OCI-LY3 (cell line): Measurements from ENCODE around the gene PELI2.

Source experiments
- CTCF ChIP-seq: fragments of 200-600, 300-600 bp; sonication (generic); IDR thresholded peaks from 2 replicates; pipeline ENCODE4 v1.5.1; 2014; ENCODE audit warnings: antibody characterized with exemption, low read length, low read depth
- EZH2phosphoT487 ChIP-seq: fragments of 200-600 bp; shearing (Covaris generic); IDR thresholded peaks from 2 replicates; pipeline ENCODE4 v1.6.1; 2018; ENCODE audit warnings: antibody characterized with exemption, mixed run types, low read depth

GRCh38 chr14:56211844-56212243 is 93.6 kb downstream of the PELI2 start:
- TF ChIP-seq CTCF (no peak), EZH2phosphoT487 (no peak)
